ENCODE data around the gene MCHR1.

The MCHR1 gene

GRCh38 chr22:40727964-40728615 lies 48.8 kb downstream of the MCHR1 start:
- no peak overlapping the region for H3K4me3 ChIP-seq (ENCODE audit: low read length)
- DNase-seq (ENCODE audit: low read depth) = no peak
- TF ChIP-seq CTCF (IDR thresholded peaks at IDR 0.05; ENCODE audit: insufficient read depth, low read depth, low read length, missing control alignments) = no peak

- no peak overlapping the region for H3K4me3 ChIP-seq (ENCODE audit: low read length)
- DNase-seq (ENCODE audit: low read depth) = peak; percentile 79
- no peak for TF ChIP-seq CTCF (IDR thresholded peaks at IDR 0.05; ENCODE audit: insufficient read depth, low read depth, low read length, missing control alignments)
Measured at GRCh38 chr22:40728731-40729189, 49.5 kb downstream of the MCHR1 start.

GRCh38 chr22:40729284-40729683 lies 50.0 kb downstream of the MCHR1 start:
- H3K4me3 ChIP-seq (ENCODE audit: low read length) = no peak overlapping the region
- no peak for DNase-seq (ENCODE audit: low read depth)

More at GRCh38 chr22:40729284-40729683, 50.0 kb downstream of the MCHR1 start:
- TF ChIP-seq CTCF (IDR thresholded peaks at IDR 0.05; ENCODE audit: insufficient read depth, low read depth, low read length, missing control alignments) = no peak
